ENCODE data around the gene PRKD1.
"Not testable (repeated sequence)": the region's sequence is repeated elsewhere in the genome, so short reads cannot be mapped to it uniquely, and the experiment has no call there.

Gene PRKD1

GRCh38 chr14:29900609-29901350 is 26.9 kb downstream of the PRKD1 start:
- DNase-seq: no peak

GRCh38 chr14:29898470-29898869 is 29.2 kb downstream of the PRKD1 start:
- no peak for DNase-seq

- DNase-seq: no peak
These were observed 30.5 kb downstream of the PRKD1 start for GRCh38 chr14:29897181-29897580.

GRCh38 chr14:29896354-29896821 is 31.3 kb downstream of the PRKD1 start:
- DNase-seq: peak; percentile 70

GRCh38 chr14:29895591-29896083 is 32.0 kb downstream of the PRKD1 start:
- DNase-seq: peak; percentile 65

- no peak for DNase-seq
These were observed 33.7 kb downstream of the PRKD1 start for GRCh38 chr14:29893989-29894388.

- DNase-seq: peak; percentile 29
These were observed 35.3 kb downstream of the PRKD1 start for GRCh38 chr14:29892327-29892726.

GRCh38 chr14:29885988-29886387 is 41.7 kb downstream of the PRKD1 start:
- DNase-seq: no peak

- DNase-seq: no peak
These were observed 59.6 kb downstream of the PRKD1 start for GRCh38 chr14:29868000-29868399.

GRCh38 chr14:29865299-29865698 is 62.3 kb downstream of the PRKD1 start:
- peak; percentile 29 for DNase-seq

GRCh38 chr14:29861996-29862395 is 65.7 kb downstream of the PRKD1 start:
- DNase-seq: no peak

GRCh38 chr14:29858299-29858698 is 69.3 kb downstream of the PRKD1 start:
- DNase-seq: no peak

- DNase-seq: no peak
These were observed 70.1 kb downstream of the PRKD1 start for GRCh38 chr14:29857551-29857950.

GRCh38 chr14:29856516-29856915 is 71.1 kb downstream of the PRKD1 start:
- DNase-seq: no peak

GRCh38 chr14:29853691-29854090 is 74.0 kb downstream of the PRKD1 start:
- DNase-seq: not testable (repeated sequence)

- DNase-seq: no peak
These were observed 74.4 kb downstream of the PRKD1 start for GRCh38 chr14:29853272-29853671.

GRCh38 chr14:29851397-29851796 is 76.2 kb downstream of the PRKD1 start:
- no peak for DNase-seq

- no peak for DNase-seq
These were observed 80.6 kb downstream of the PRKD1 start for GRCh38 chr14:29847056-29847380.

GRCh38 chr14:29846339-29847055 is 81.2 kb downstream of the PRKD1 start:
- no peak for DNase-seq

GRCh38 chr14:29843981-29844380 is 83.7 kb downstream of the PRKD1 start:
- no peak for DNase-seq

- no peak for DNase-seq
These were observed 85.4 kb downstream of the PRKD1 start for GRCh38 chr14:29842228-29842627.

GRCh38 chr14:29840369-29840892 is 87.2 kb downstream of the PRKD1 start:
- DNase-seq: not testable (repeated sequence)

- DNase-seq: not testable (repeated sequence)
These were observed 88.0 kb downstream of the PRKD1 start for GRCh38 chr14:29839691-29840090.

- DNase-seq: no peak
These were observed 88.9 kb downstream of the PRKD1 start for GRCh38 chr14:29838752-29839151.
